NB4 (cell line): ENCODE results near the gene TAF8.

Experiments used
- CTCF ChIP-seq: IDR thresholded peaks from one replicate; pipeline ENCODE4 v1.5.1; 2012; ENCODE audit warnings: low read depth, low read length
- POLR2A ChIP-seq: IDR thresholded peaks from 2 replicates; pipeline ENCODE4 v1.6.1; 2011; ENCODE audit warnings: mild to moderate bottlenecking; ENCODE audit not compliant: insufficient read length; ENCODE audit errors: extremely low read depth

- TF ChIP-seq POLR2A (no peak), CTCF (no peak)
These were observed 63.8 kb downstream of the TAF8 start for GRCh38 chr6:42113936-42114636.
